ENCODE data around the gene PLAC1. TPM values are rescaled to one million over a fixed set of nuclear protein-coding genes. Genes with fewer than 3 reads are reported as not detected.

PLAC1 gene
- total RNA-seq, 1 experiment from 2014 or later, result 0.51 TPM

- BruUV-seq (replicated peaks), result no TSS peak
Observed at GRCh38 chrX:134677332-134677731, 19.1 kb upstream of the PLAC1 start.

GRCh38 chrX:134676436-134676835, 18.2 kb upstream of the PLAC1 start:
- no TSS peak for BruUV-seq (replicated peaks)
- in situ Hi-C loops (cut with HindIII; ENCODE audit: low pct_unique_long_range_greater_than_20kb, low sequenced_read_pairs), result no loop called here
- Histone ChIP-seq H3K27me3 (ENCODE audit: control insufficient read depth, insufficient read depth, low read length) (no peaks in the 10 kb centered on the region), H3K36me3 (ENCODE audit: control insufficient read depth, insufficient read depth, low read length) (no peaks in the 10 kb centered on the region), H3K9me3 (ENCODE audit: control insufficient read depth, insufficient read depth, low read depth, low read length) (no peaks in the 10 kb centered on the region), H3K4me3 (ENCODE audit: low read depth in 2 of 2, low read length in 2 of 2) (no peak overlapping the region), H3K4me1 (ENCODE audit: control insufficient read depth, insufficient read depth, low read length) (no peaks in the 10 kb centered on the region), H3K27ac (ENCODE audit: low read length) (no peak overlapping the region)
- POLR2A ChIA-PET, result no interaction called here
- no peak for TF ChIP-seq TCF7L2 (IDR thresholded peaks at IDR 0.05; ENCODE audit: low read depth, low read length)
- no peak for TF ChIP-seq SIN3A (IDR thresholded peaks at IDR 0.05; ENCODE audit: borderline replicate concordance, insufficient read depth, low read depth, low read length)
- TF ChIP-seq POLR2AphosphoS5 (IDR thresholded peaks at IDR 0.05; ENCODE audit: low read depth, low read length), result no peak
- TF ChIP-seq CTCF (IDR thresholded peaks at IDR 0.05), result no peak
- TF ChIP-seq REST (IDR thresholded peaks at IDR 0.05; ENCODE audit: insufficient read depth in 1 of 2, low read depth in 2 of 2, low read length in 1 of 2), result no peak
- DNase-seq (ENCODE audit: low read depth, low spot score) (no peak), ATAC-seq (no peak)
- CTCF ChIA-PET, result no interaction called here
- intact Hi-C loops (cut with micrococcal nuclease; ENCODE audit: unreplicated experiment), result no loop called here

More at GRCh38 chrX:134677332-134677731, 19.1 kb upstream of the PLAC1 start:
- H3K27me3 ChIP-seq (ENCODE audit: control insufficient read depth, insufficient read depth, low read length), result no peaks in the 10 kb centered on the region
- ChIA-PET CTCF (no interaction called here), POLR2A (no interaction called here)
- H3K27ac ChIP-seq (ENCODE audit: low read length), result no peak overlapping the region
- H3K36me3 ChIP-seq (ENCODE audit: control insufficient read depth, insufficient read depth, low read length), result no peaks in the 10 kb centered on the region
- TF ChIP-seq TCF7L2 (IDR thresholded peaks at IDR 0.05; ENCODE audit: low read depth, low read length) (no peak), SIN3A (IDR thresholded peaks at IDR 0.05; ENCODE audit: borderline replicate concordance, insufficient read depth, low read depth, low read length) (no peak), CTCF (IDR thresholded peaks at IDR 0.05) (no peak), POLR2AphosphoS5 (IDR thresholded peaks at IDR 0.05; ENCODE audit: low read depth, low read length) (no peak), REST (IDR thresholded peaks at IDR 0.05; ENCODE audit: insufficient read depth in 1 of 2, low read depth in 2 of 2, low read length in 1 of 2) (no peak)
- no peak overlapping the region for H3K4me3 ChIP-seq (ENCODE audit: low read depth in 2 of 2, low read length in 2 of 2)
- in situ Hi-C loops (cut with HindIII; ENCODE audit: low pct_unique_long_range_greater_than_20kb, low sequenced_read_pairs), result no loop called here
- H3K9me3 ChIP-seq (ENCODE audit: control insufficient read depth, insufficient read depth, low read depth, low read length), result no peaks in the 10 kb centered on the region
- intact Hi-C loops (cut with micrococcal nuclease; ENCODE audit: unreplicated experiment), result no loop called here
- no peaks in the 10 kb centered on the region for H3K4me1 ChIP-seq (ENCODE audit: control insufficient read depth, insufficient read depth, low read length)
- no peak for DNase-seq (ENCODE audit: low read depth, low spot score)
- ATAC-seq, result no peak
